Measurements from ENCODE around the gene DNER. TPM values are rescaled to one million over a fixed set of nuclear protein-coding genes. Genes with fewer than 3 reads are reported as not detected.

DNER gene
- total and polyA plus RNA-seq, 2 donors (not counting 1 experiment from before 2014, with no cell fraction given), result not detected

GRCh38 chr2:229641676-229642075 is 72.7 kb downstream of the DNER start:
- no peak overlapping the region for H3K27ac Mint-ChIP-seq
- WGBS (ENCODE audit: insufficient coverage), result no CpG with 5 or more reads among the region's 3 CpGs
- no peak overlapping the region for H3K27ac ChIP-seq (ENCODE audit: low read length in 2 of 2)
- no peaks in the 10 kb centered on the region for H4K20me1 ChIP-seq (ENCODE audit: control insufficient read depth, insufficient read depth, low read length, poor library complexity, severe bottlenecking)
- POLR2A ChIA-PET, result no interaction called here
- H3K4me1 ChIP-seq (ENCODE audit: control insufficient read depth in 2 of 2, insufficient read depth in 2 of 2, low read length in 2 of 2), result no peaks in the 10 kb centered on the region
- no peak overlapping the region for H3K4me2 ChIP-seq (replicated peaks; ENCODE audit: low read depth, low read length, poor library complexity, severe bottlenecking)
- H3K36me3 ChIP-seq (replicated peaks in 1 of 2; ENCODE audit: control extremely low read depth in 1 of 2, control insufficient read depth in 1 of 2, extremely low read depth in 1 of 2, insufficient read depth in 2 of 2, low read length in 1 of 2), result no peaks in the 10 kb centered on the region
- peaks cover 25% of the 10 kb centered on the region for H3K27me3 Mint-ChIP-seq
- H3K27me3 ChIP-seq (replicated peaks in 1 of 4; ENCODE audit: control extremely low read depth in 1 of 4, control insufficient read depth in 3 of 4, insufficient read depth in 4 of 4, low read length in 3 of 4), result peaks cover 0 to 3% (median 0%) of the 10 kb centered on the region in 4 experiments
- TF ChIP-seq, protein P1, sequence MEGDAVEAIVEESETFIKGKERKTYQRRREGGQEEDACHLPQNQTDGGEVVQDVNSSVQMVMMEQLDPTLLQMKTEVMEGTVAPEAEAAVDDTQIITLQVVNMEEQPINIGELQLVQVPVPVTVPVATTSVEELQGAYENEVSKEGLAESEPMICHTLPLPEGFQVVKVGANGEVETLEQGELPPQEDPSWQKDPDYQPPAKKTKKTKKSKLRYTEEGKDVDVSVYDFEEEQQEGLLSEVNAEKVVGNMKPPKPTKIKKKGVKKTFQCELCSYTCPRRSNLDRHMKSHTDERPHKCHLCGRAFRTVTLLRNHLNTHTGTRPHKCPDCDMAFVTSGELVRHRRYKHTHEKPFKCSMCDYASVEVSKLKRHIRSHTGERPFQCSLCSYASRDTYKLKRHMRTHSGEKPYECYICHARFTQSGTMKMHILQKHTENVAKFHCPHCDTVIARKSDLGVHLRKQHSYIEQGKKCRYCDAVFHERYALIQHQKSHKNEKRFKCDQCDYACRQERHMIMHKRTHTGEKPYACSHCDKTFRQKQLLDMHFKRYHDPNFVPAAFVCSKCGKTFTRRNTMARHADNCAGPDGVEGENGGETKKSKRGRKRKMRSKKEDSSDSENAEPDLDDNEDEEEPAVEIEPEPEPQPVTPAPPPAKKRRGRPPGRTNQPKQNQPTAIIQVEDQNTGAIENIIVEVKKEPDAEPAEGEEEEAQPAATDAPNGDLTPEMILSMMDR (IDR thresholded peaks at IDR 0.05), result no peak
- no peak for TF ChIP-seq EZH2 (IDR thresholded peaks at IDR 0.05; ENCODE audit: borderline replicate concordance, insufficient read depth, low read depth, low read length, poor library complexity, severe bottlenecking)
- no peak overlapping the region for H3K4me3 Mint-ChIP-seq
- H3K9me3 Mint-ChIP-seq (ENCODE audit: insufficient read depth), result no peaks in the 10 kb centered on the region
- no peak overlapping the region for H3K9ac ChIP-seq (ENCODE audit: low read length)
- H3K4me3 ChIP-seq (ENCODE audit: control extremely low read depth in 1 of 5, extremely low read depth in 1 of 5, insufficient read depth in 1 of 5, low read depth in 2 of 5, low read length in 4 of 5), result no peak overlapping the region
- H3K4me1 Mint-ChIP-seq, result no peaks in the 10 kb centered on the region
- intact Hi-C loops (cut with micrococcal nuclease), result no loop called here
- H3K79me2 ChIP-seq (ENCODE audit: control insufficient read depth, insufficient read depth, low read length), result no peaks in the 10 kb centered on the region
- ATAC-seq (ENCODE audit: low read depth) (no peak), DNase-seq (no peak)
- CTCF ChIA-PET, result no interaction called here
- H3K9me3 ChIP-seq (ENCODE audit: control extremely low read depth in 1 of 3, control insufficient read depth in 2 of 3, insufficient read depth in 1 of 3, low read length in 2 of 3), result no peaks in the 10 kb centered on the region
- no peak overlapping the region for H2AFZ ChIP-seq (ENCODE audit: insufficient read depth, low read depth, low read length, poor library complexity, severe bottlenecking)

DNA sequence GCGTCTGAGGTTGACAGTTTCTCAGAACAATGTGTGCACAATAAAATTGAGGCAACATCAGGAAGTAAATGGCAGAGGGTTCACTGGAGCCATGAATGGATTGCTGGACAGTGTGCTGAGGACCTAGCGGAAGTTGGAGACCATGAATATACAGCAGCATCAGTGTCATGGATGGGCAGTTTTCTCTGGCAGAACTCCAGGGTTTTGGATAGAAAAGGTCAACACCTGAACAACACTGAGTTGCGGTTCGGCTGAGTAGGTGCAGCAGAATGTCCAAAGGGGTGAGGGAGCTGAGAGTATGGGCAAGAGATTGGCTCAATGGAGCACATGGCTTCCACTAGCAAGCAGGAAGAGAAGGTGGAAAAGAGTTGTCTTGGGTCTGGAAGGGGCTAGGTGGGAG is 73.7 kb downstream of the DNER start:
- no peak for DNase-seq
- intact Hi-C loops (cut with micrococcal nuclease), result no loop called here
- ChIA-PET CTCF (no interaction called here), POLR2A (no interaction called here)
- H3K36me3 ChIP-seq (replicated peaks in 1 of 2; ENCODE audit: control extremely low read depth in 1 of 2, control insufficient read depth in 1 of 2, extremely low read depth in 1 of 2, insufficient read depth in 2 of 2, low read length in 1 of 2), result no peaks in the 10 kb centered on the region
- Mint-ChIP-seq H3K27ac (no peak overlapping the region), H3K27me3 (peaks cover 27% of the 10 kb centered on the region), H3K4me3 (no peak overlapping the region), H3K9me3 (ENCODE audit: insufficient read depth) (no peaks in the 10 kb centered on the region), H3K4me1 (no peaks in the 10 kb centered on the region)
- H3K27ac ChIP-seq (ENCODE audit: low read length in 2 of 2), result no peak overlapping the region
- no peaks in the 10 kb centered on the region for H3K79me2 ChIP-seq (ENCODE audit: control insufficient read depth, insufficient read depth, low read length)
- no peak overlapping the region for H2AFZ ChIP-seq (ENCODE audit: insufficient read depth, low read depth, low read length, poor library complexity, severe bottlenecking)
- peaks cover 0 to 4% (median 0%) of the 10 kb centered on the region in 4 experiments for H3K27me3 ChIP-seq (replicated peaks in 1 of 4; ENCODE audit: control extremely low read depth in 1 of 4, control insufficient read depth in 3 of 4, insufficient read depth in 4 of 4, low read length in 3 of 4)
- no peaks in the 10 kb centered on the region for H4K20me1 ChIP-seq (ENCODE audit: control insufficient read depth, insufficient read depth, low read length, poor library complexity, severe bottlenecking)
- TF ChIP-seq, protein P1 (IDR thresholded peaks at IDR 0.05), result no peak
- TF ChIP-seq EZH2 (IDR thresholded peaks at IDR 0.05; ENCODE audit: borderline replicate concordance, insufficient read depth, low read depth, low read length, poor library complexity, severe bottlenecking), result no peak
- no peak overlapping the region for H3K4me3 ChIP-seq (ENCODE audit: control extremely low read depth in 1 of 5, extremely low read depth in 1 of 5, insufficient read depth in 1 of 5, low read depth in 2 of 5, low read length in 4 of 5)
- H3K4me1 ChIP-seq (ENCODE audit: control insufficient read depth in 2 of 2, insufficient read depth in 2 of 2, low read length in 2 of 2), result no peaks in the 10 kb centered on the region
- H3K9me3 ChIP-seq (ENCODE audit: control extremely low read depth in 1 of 3, control insufficient read depth in 2 of 3, insufficient read depth in 1 of 3, low read length in 2 of 3), result no peaks in the 10 kb centered on the region
- no peak overlapping the region for H3K9ac ChIP-seq (ENCODE audit: low read length)
- H3K4me2 ChIP-seq (replicated peaks; ENCODE audit: low read depth, low read length, poor library complexity, severe bottlenecking), result no peak overlapping the region
- ATAC-seq (ENCODE audit: low read depth), result no peak
- WGBS (ENCODE audit: insufficient coverage), result 90% methylated on average over 4 of the region's 4 CpGs
